IMR-90 (cell line): ENCODE data around the gene LAMA5. TPM values are rescaled to one million over a fixed set of nuclear protein-coding genes. Genes with fewer than 3 reads are reported as not detected.

Experiments
- ATAC-seq: fragments of 200-7000 bp; cut with Tn5 transposase; 2 replicates; pipeline ENCODE4 v1.9.1; 2020; ENCODE audit warnings: low read depth, mild to moderate bottlenecking, moderate library complexity
- BruUV-seq: library from RNA; stranded (reverse); fragments of 400-500 nt; replicated peaks from 2 replicates; lab custom pipeline; 2021; lab: Mats Ljungman, UMichigan
- CTCF ChIA-PET: fragments of 300-600 bp; formaldehyde crosslinking; extraction: SDS; loops from one replicate; lab custom pipeline; 2021; ENCODE audit warnings: antibody characterized with exemption; lab: Yijun Ruan, JAX
- POLR2A ChIA-PET: fragments of 300-600 bp; sonication (Branson Sonifier 250); formaldehyde crosslinking; loops from one replicate; lab custom pipeline; 2022; ENCODE audit warnings: antibody characterized with exemption; ENCODE audit not compliant: unreplicated experiment; lab: Charles Lee
- DNase-seq: peaks from one replicate; pipeline ENCODE4 v3.0.0; 2013
- H2AFZ ChIP-seq: replicated peaks from 2 replicates; pipeline ENCODE3; 2013; ENCODE audit warnings: low read length, mild to moderate bottlenecking; ENCODE audit not compliant: poor library complexity
- H2AK5ac ChIP-seq: 2 replicates; pipeline ENCODE4 v1.6.1; 2013; ENCODE audit warnings: low read depth, low read length, inconsistent platforms
- H2AK9ac ChIP-seq: replicated peaks from 2 replicates; pipeline ENCODE3; 2013; ENCODE audit warnings: mild to moderate bottlenecking, low read depth, low read length, moderate library complexity; ENCODE audit not compliant: poor library complexity
- H2BK120ac ChIP-seq: 2 replicates; pipeline ENCODE4 v1.6.1; 2013; ENCODE audit warnings: low read depth, low read length, inconsistent platforms
- H2BK15ac ChIP-seq: 3 replicates; pipeline ENCODE4 v1.6.1; 2013; ENCODE audit warnings: low read depth, low read length, inconsistent platforms
- H2BK20ac ChIP-seq: 2 replicates; pipeline ENCODE4 v1.6.1; 2013; ENCODE audit warnings: low read depth, mild to moderate bottlenecking, inconsistent platforms, low read length, moderate library complexity
- H2BK5ac ChIP-seq: 2 replicates; pipeline ENCODE4 v1.6.1; 2013; ENCODE audit warnings: mild to moderate bottlenecking, low read depth, low read length, inconsistent platforms; ENCODE audit not compliant: poor library complexity, severe bottlenecking
- H3K14ac ChIP-seq: replicated peaks from 2 replicates; pipeline ENCODE4 v1.6.1; 2013; ENCODE audit warnings: low read depth, low read length, inconsistent platforms
- H3K18ac ChIP-seq: 2 replicates; pipeline ENCODE4 v1.6.1; 2013; ENCODE audit warnings: low read depth, low read length, control low read depth
- H3K23ac ChIP-seq: 2 replicates; pipeline ENCODE4 v1.6.1; 2013; ENCODE audit warnings: low read depth, low read length, inconsistent platforms
- H3K27ac ChIP-seq: 2 replicates; pipeline ENCODE4 v1.5.1; 2013; ENCODE audit warnings: mild to moderate bottlenecking, control low read depth, low read length; ENCODE audit not compliant: insufficient read depth
- H3K27me3 ChIP-seq: 2 replicates; pipeline ENCODE4 v1.6.1; 2013; ENCODE audit warnings: low read length; ENCODE audit not compliant: control insufficient read depth, insufficient read depth
- H3K36me3 ChIP-seq: 2 replicates; pipeline ENCODE4 v1.6.1; 2013; ENCODE audit warnings: low read length, mixed read lengths; ENCODE audit not compliant: control insufficient read depth, insufficient read depth
- H3K4ac ChIP-seq: 2 replicates; pipeline ENCODE4 v1.6.1; 2013; ENCODE audit warnings: low read depth, low read length, inconsistent platforms
- H3K4me1 ChIP-seq: 2 replicates; pipeline ENCODE4 v1.6.1; 2013; ENCODE audit warnings: low read length, mixed read lengths; ENCODE audit not compliant: control insufficient read depth, insufficient read depth
- H3K4me2 ChIP-seq: 2 replicates; pipeline ENCODE4 v1.6.1; 2013; ENCODE audit warnings: low read depth, mild to moderate bottlenecking, control low read depth, low read length, moderate library complexity
- H3K4me3 ChIP-seq: 2 replicates; pipeline ENCODE4 v1.5.1; 2013; ENCODE audit warnings: low read depth, mild to moderate bottlenecking, control low read depth, low read length, moderate library complexity; ENCODE audit not compliant: insufficient read depth
- H3K56ac ChIP-seq: 2 replicates; pipeline ENCODE4 v1.6.1; 2013; ENCODE audit warnings: low read length, inconsistent platforms; ENCODE audit not compliant: insufficient read depth; ENCODE audit errors: extremely low read depth
- H3K79me1 ChIP-seq, 2 experiments: 2 replicates each; pipeline ENCODE4 v1.6.1; 2013; ENCODE audit warnings: low read length in 2 of 2, inconsistent platforms in 1 of 2, low read depth in 1 of 2
- H3K9ac ChIP-seq: 2 replicates; pipeline ENCODE4 v1.6.1; 2013; ENCODE audit warnings: low read depth, low read length, control low read depth
- H3K9me1 ChIP-seq: 2 replicates; pipeline ENCODE4 v1.6.1; 2013; ENCODE audit warnings: low read length, inconsistent platforms; ENCODE audit not compliant: insufficient read depth
- H3K9me3 ChIP-seq: 2 replicates; pipeline ENCODE4 v1.6.1; 2013; ENCODE audit warnings: low read length; ENCODE audit not compliant: control insufficient read depth, insufficient read depth
- H4K20me1 ChIP-seq: 2 replicates; pipeline ENCODE4 v1.6.1; 2013; ENCODE audit warnings: low read length, inconsistent platforms; ENCODE audit not compliant: insufficient read depth
- H4K5ac ChIP-seq: 2 replicates; pipeline ENCODE4 v1.6.1; 2013; ENCODE audit warnings: mild to moderate bottlenecking, low read depth, low read length, control low read depth
- H4K8ac ChIP-seq, 2 experiments: 2 replicates each; pipeline ENCODE4 v1.6.1; 2013; ENCODE audit warnings: low read depth in 2 of 2, low read length in 2 of 2, control low read depth in 1 of 2, inconsistent platforms in 1 of 2
- H4K91ac ChIP-seq: 2 replicates; pipeline ENCODE4 v1.6.1; 2013; ENCODE audit warnings: low read depth, low read length, inconsistent platforms; ENCODE audit not compliant: insufficient read depth
- BHLHE40 ChIP-seq: fragments of 150-350 bp; IDR thresholded peaks from 2 replicates; pipeline ENCODE4 v1.6.1; 2016; ENCODE audit warnings: mild to moderate bottlenecking, low read depth, low read length
- CEBPB ChIP-seq: IDR thresholded peaks from 2 replicates; pipeline ENCODE4 v1.6.1; 2012; ENCODE audit warnings: low read depth, low read length, improper control_type of control experiment
- CHD1 ChIP-seq: IDR thresholded peaks from 2 replicates; pipeline ENCODE4 v1.6.1; 2012; ENCODE audit warnings: low read depth, low read length, improper control_type of control experiment
- ELK1 ChIP-seq: fragments of 150-350 bp; IDR thresholded peaks from 2 replicates; pipeline ENCODE4 v1.6.1; 2016; ENCODE audit warnings: low read depth, mild to moderate bottlenecking, low read length, moderate library complexity, borderline replicate concordance
- MAFK ChIP-seq: IDR thresholded peaks from 2 replicates; pipeline ENCODE4 v1.6.1; 2012; ENCODE audit warnings: low read depth, low read length, improper control_type of control experiment
- MAZ ChIP-seq: IDR thresholded peaks from 2 replicates; pipeline ENCODE4 v1.6.1; 2012; ENCODE audit warnings: low read depth, mild to moderate bottlenecking, low read length, improper control_type of control experiment, moderate library complexity, borderline replicate concordance
- MXI1 ChIP-seq: IDR thresholded peaks from 2 replicates; pipeline ENCODE4 v1.6.1; 2012; ENCODE audit warnings: low read depth, mild to moderate bottlenecking, low read length, moderate library complexity, borderline replicate concordance
- NFE2L2 ChIP-seq: fragments of 150-350 bp; IDR thresholded peaks from 2 replicates; pipeline ENCODE4 v1.6.1; 2016; ENCODE audit warnings: low read depth, mild to moderate bottlenecking, low read length
- RCOR1 ChIP-seq: IDR thresholded peaks from 2 replicates; pipeline ENCODE4 v1.6.1; 2012; ENCODE audit warnings: mild to moderate bottlenecking, low read length, improper control_type of control experiment; ENCODE audit not compliant: insufficient replicate concordance
- RFX5 ChIP-seq: IDR thresholded peaks from 2 replicates; pipeline ENCODE4 v1.8.0; 2012; ENCODE audit warnings: low read depth, mild to moderate bottlenecking, low read length, moderate library complexity
- SMC3 ChIP-seq: fragments of 150-350 bp; IDR thresholded peaks from 2 replicates; pipeline ENCODE4 v1.6.1; 2016; ENCODE audit warnings: low read depth, mild to moderate bottlenecking, antibody characterized with exemption, low read length, moderate library complexity
- WGBS, 2 experiments: methylation state at CpG; one replicate each; pipeline versions ENCODE4 v1.1.5 to v1.1.7; 2013; ENCODE audit warnings: missing lambda C conversion rate in 2 of 2; ENCODE audit not compliant: insufficient read length in 1 of 2; ENCODE audit errors: extremely low coverage in 2 of 2; 5-methylcytosine and 5-hydroxymethylcytosine counted together
- dilution Hi-C: fragments of 300-500 bp; cut with HindIII; formaldehyde crosslinking; loops from one replicate; pipeline ENCODE4 v1.14.3; 2018; ENCODE audit warnings: low sequenced_read_pairs; ENCODE audit not compliant: unreplicated experiment
- in situ Hi-C: fragments of 300-500 bp; cut with MboI; formaldehyde crosslinking; loops from 3 replicates; pipeline ENCODE4 v1.14.3; 2019; ENCODE audit warnings: low sequenced_read_pairs, inconsistent platforms, mixed read lengths
- intact Hi-C: fragments of 100-400 bp; cut with micrococcal nuclease; formaldehyde crosslinking; loops from 2 replicates; pipeline ENCODE4 v1.10.0; 2022
- polyA plus RNA-seq, 3 experiments: library from polyadenylated mRNA; depleted of rRNA; stranded (reverse); fragments of >200 nt; gene quantifications; 2 replicates each; pipeline ENCODE4 v1.2.3, GENCODE V29; 2012; ENCODE audit warnings: low replicate concordance in 1 of 3
- total RNA-seq: library from RNA; depleted of rRNA; stranded (reverse); fragments of >200 nt; gene quantifications from 2 replicates; pipeline ENCODE4 v1.2.3, GENCODE V29; 2012
- TF ChIP-seq, protein P1 (sequence below): conservative IDR thresholded peaks from 2 replicates; pipeline ENCODE4 v1.5.1; 2012; ENCODE audit warnings: mild to moderate bottlenecking, low read depth, low read length, improper control_type of control experiment

The LAMA5 gene
- total and polyA plus RNA-seq, 2 of the 4 experiments (the other 2 are of a cell fraction), result 0.90 to 7.3 TPM

DNA sequence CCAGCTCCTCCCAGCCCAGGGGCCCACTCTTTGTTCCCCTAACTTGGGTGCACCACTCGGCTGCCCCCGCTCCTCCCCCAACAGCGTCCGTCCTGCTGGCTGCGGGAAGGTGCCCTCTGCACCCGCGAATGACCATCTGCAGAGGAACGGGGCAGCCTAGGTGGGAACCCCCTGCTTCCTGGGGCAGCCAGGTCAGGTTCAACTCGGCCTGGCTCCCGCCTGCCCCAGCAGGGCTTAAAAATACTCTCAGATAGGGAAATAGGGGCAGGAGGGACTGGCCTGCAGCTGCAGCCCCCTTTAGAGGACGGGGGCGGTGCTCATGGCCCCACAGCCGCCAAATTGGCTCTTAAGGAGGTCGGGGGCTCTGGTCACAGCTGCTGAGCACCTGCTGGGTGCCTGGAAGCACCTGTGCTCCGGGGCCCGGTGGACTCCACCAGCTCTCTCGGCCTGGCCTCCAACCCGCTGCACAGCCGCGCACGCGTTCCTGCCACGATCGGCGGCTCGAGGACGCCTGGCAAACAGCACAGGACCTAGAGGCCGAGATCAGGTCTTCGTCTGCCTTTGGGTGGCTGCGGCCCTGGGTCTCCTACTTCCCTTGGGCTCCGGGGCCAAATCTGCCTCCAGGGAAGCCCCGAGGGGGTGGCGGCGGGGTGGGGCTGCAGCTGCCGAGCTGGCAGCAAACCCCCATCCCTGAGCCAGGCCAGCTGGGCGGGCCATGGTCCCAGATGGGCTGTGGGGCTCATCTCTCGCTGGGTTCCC lies 700 bp upstream of the LAMA5 start:
- H3K23ac ChIP-seq, result no peak overlapping the region
- H3K9me3 ChIP-seq, result no peaks in the 10 kb centered on the region
- no peaks in the 10 kb centered on the region for H3K79me1 ChIP-seq
- no peak overlapping the region for H3K4me3 ChIP-seq
- POLR2A ChIA-PET, result no interaction called here
- in situ Hi-C loops (no loop called here), dilution Hi-C loops (no loop called here), intact Hi-C loops (no loop called here)
- H3K4me1 ChIP-seq, result peaks cover 33% of the 10 kb centered on the region
- H2AK5ac ChIP-seq, result no peak overlapping the region
- no peak overlapping the region for H3K4ac ChIP-seq
- no peak overlapping the region for H3K9ac ChIP-seq
- peak overlapping the region; percentile 32; the same call in 1 of the 2 replicates for H3K4me2 ChIP-seq
- ATAC-seq (no peak), DNase-seq (no peak)
- CTCF ChIA-PET, result interaction anchor here (0.5 to 2.2 kb wide), 6 partner anchors 10 to 66 kb away, joined by 3 to 8 read pairs (median 3); partner anchors contain the start of gene ADRM1
- peaks cover 26% of the 10 kb centered on the region for H4K20me1 ChIP-seq
- H2BK120ac ChIP-seq, result no peak overlapping the region
- 26% methylated on average over 19 of the region's 37 CpGs; no CpG with 5 or more reads in 1 of the 2 experiments for WGBS, 2 experiments
- H4K91ac ChIP-seq, result no peak overlapping the region
- H3K56ac ChIP-seq, result no peak overlapping the region
- H3K36me3 ChIP-seq, result no peaks in the 10 kb centered on the region
- TF ChIP-seq MAZ (no peak), MAFK (no peak), SMC3 (no peak), CEBPB (no peak), BHLHE40 (no peak), CHD1 (no peak), RFX5 (no peak), ELK1 (no peak), MXI1 (no peak), RCOR1 (no peak), NFE2L2 (no peak)
- TF ChIP-seq, protein P1, sequence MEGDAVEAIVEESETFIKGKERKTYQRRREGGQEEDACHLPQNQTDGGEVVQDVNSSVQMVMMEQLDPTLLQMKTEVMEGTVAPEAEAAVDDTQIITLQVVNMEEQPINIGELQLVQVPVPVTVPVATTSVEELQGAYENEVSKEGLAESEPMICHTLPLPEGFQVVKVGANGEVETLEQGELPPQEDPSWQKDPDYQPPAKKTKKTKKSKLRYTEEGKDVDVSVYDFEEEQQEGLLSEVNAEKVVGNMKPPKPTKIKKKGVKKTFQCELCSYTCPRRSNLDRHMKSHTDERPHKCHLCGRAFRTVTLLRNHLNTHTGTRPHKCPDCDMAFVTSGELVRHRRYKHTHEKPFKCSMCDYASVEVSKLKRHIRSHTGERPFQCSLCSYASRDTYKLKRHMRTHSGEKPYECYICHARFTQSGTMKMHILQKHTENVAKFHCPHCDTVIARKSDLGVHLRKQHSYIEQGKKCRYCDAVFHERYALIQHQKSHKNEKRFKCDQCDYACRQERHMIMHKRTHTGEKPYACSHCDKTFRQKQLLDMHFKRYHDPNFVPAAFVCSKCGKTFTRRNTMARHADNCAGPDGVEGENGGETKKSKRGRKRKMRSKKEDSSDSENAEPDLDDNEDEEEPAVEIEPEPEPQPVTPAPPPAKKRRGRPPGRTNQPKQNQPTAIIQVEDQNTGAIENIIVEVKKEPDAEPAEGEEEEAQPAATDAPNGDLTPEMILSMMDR, result no peak
- no peak overlapping the region; the same call in 1 of the 2 replicates for H4K5ac ChIP-seq
- H2BK5ac ChIP-seq, result no peak overlapping the region
- no peak overlapping the region for H2AK9ac ChIP-seq
- no peak overlapping the region for H2BK15ac ChIP-seq
- peaks cover 8% of the 10 kb centered on the region; the same call in 1 of the 2 replicates for H3K9me1 ChIP-seq
- no peak overlapping the region for H2BK20ac ChIP-seq
- no TSS peak for BruUV-seq
- H3K27me3 ChIP-seq, result no peaks in the 10 kb centered on the region
- H3K14ac ChIP-seq, result no peak overlapping the region
- H2AFZ ChIP-seq, result peak overlapping the region; percentile 62
- no peak overlapping the region for H3K27ac ChIP-seq
- H4K8ac ChIP-seq, result no peak overlapping the region
- no peak overlapping the region for H3K18ac ChIP-seq
